Measurements from ENCODE around the gene TFF1.

DNA sequence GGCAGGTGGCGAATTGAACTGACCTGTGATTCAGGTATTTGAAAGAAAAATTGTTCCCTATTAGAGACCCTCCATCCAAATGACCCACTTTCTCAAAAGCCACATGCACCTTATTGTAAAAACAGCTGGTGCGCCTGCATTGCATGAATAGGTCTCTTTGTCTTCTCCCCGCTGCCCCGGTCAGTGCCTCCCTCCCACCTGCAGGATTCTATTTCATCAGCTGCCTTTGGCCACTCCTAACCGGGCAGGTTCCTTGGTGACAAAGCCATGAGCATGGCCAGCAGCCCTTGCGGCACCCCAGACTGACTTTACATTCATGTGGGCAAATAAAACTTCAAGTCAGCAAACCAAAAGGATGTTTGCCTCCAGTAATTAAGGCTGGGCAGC, 23.1 kb upstream of the TFF1 start:
- no peak for TF ChIP-seq POLR2A (IDR thresholded peaks at IDR 0.05; ENCODE audit: low read length)
- no peak for TF ChIP-seq GATA1 (IDR thresholded peaks at IDR 0.05; ENCODE audit: low read depth, low read length)

All from erythroblast (primary cell).